K562 (cell line): ENCODE measurements around the gene DNAH1. TPM values are rescaled to one million over a fixed set of nuclear protein-coding genes. Genes with fewer than 3 reads are reported as not detected.

ENCODE experiments used
- ATAC-seq: fragments of 200-7000 bp; cut with Tn5 transposase; 3 replicates; pipeline ENCODE4 v1.9.1; 2020; ENCODE audit warnings: moderate library complexity
- BruUV-seq: library from RNA; stranded (reverse); fragments of 400-500 nt; replicated peaks from 2 replicates; lab custom pipeline; 2021; lab: Mats Ljungman, UMichigan
- CTCF ChIA-PET: fragments of 300-600 bp; formaldehyde crosslinking; extraction: SDS; loops from one replicate; lab custom pipeline; 2021; ENCODE audit warnings: low intra/inter-chr PET ratio; lab: Yijun Ruan, JAX
- POLR2A ChIA-PET: fragments of 300-600, 350-650 bp; sonication (Branson Sonifier 250); formaldehyde crosslinking; extraction: SDS; loops from one replicate; lab custom pipeline; 2021; ENCODE audit warnings: antibody characterized with exemption, inconsistent platforms; lab: Yijun Ruan, JAX
- DNase-seq, 4 experiments: peaks; one replicate each; pipeline versions ENCODE4 v3.0.0 to v3.0.0-alpha.2; 2011 to 2018; ENCODE audit warnings: low spot score in 3 of 4, mixed read lengths in 3 of 4; ENCODE audit errors: extremely low read depth in 1 of 4
- FAIRE-seq: peaks from 2 replicates; lab custom pipeline; 2011; peaks lifted over from hg19 to GRCh38; lab: Jason Lieb, UNC
- H2AFZ ChIP-seq: 2 replicates; pipeline ENCODE4 v1.6.0; 2011; ENCODE audit warnings: low read depth, low read length, control low read depth, inconsistent platforms
- H3K27ac ChIP-seq: fragments of 200-600 bp; 3 replicates; pipeline ENCODE4 v1.8.0; 2011; ENCODE audit warnings: low read depth, mild to moderate bottlenecking, control low read depth, inconsistent platforms, low read length, moderate library complexity, mixed read lengths; ENCODE audit errors: extremely low read depth
- H3K27me3 ChIP-seq, 2 experiments: fragments of 300-600 bp in 1 of 2; 2 replicates in 1 of 2; 3 replicates in 1 of 2; pipeline versions ENCODE4 v1.6.0 to v1.8.0; 2011; ENCODE audit warnings: inconsistent platforms in 2 of 2, low read length in 2 of 2, mild to moderate bottlenecking in 1 of 2, mixed read lengths in 1 of 2, moderate library complexity in 1 of 2; ENCODE audit not compliant: control insufficient read depth in 2 of 2, insufficient read depth in 2 of 2
- H3K36me3 ChIP-seq: fragments of 300-600 bp; 3 replicates; pipeline ENCODE4 v1.8.0; 2011; ENCODE audit warnings: mild to moderate bottlenecking, low read length, inconsistent platforms; ENCODE audit not compliant: control insufficient read depth, insufficient read depth
- H3K4me1 ChIP-seq, 2 experiments: fragments of 200-600 bp in 1 of 2; replicated peaks in 1 of 2; 2 replicates in 1 of 2; 3 replicates in 1 of 2; pipeline versions ENCODE4 v1.5.1 to v1.8.0; 2011; ENCODE audit warnings: inconsistent platforms in 2 of 2, low read length in 2 of 2, mild to moderate bottlenecking in 1 of 2, mixed read lengths in 1 of 2, moderate library complexity in 1 of 2; ENCODE audit not compliant: control insufficient read depth in 2 of 2, insufficient read depth in 2 of 2
- H3K4me2 ChIP-seq: 2 replicates; pipeline ENCODE4 v1.6.1; 2011; ENCODE audit warnings: low read length, control low read depth, inconsistent platforms, mixed read lengths; ENCODE audit not compliant: insufficient read depth
- H3K4me3 ChIP-seq: fragments of 200-600 bp; sonication (generic), shearing (Covaris generic); 2 replicates; pipeline ENCODE4 v1.5.1; 2016; ENCODE audit warnings: control low read depth, inconsistent platforms
- H3K79me2 ChIP-seq: fragments of 200-600 bp; 3 replicates; pipeline ENCODE4 v1.8.0; 2011; ENCODE audit warnings: low read length, inconsistent platforms; ENCODE audit not compliant: control insufficient read depth, insufficient read depth
- H3K9ac ChIP-seq, 2 experiments: 2 replicates each; pipeline versions ENCODE4 v1.6.0 to v1.6.1; 2011; ENCODE audit warnings: low read depth in 2 of 2, low read length in 2 of 2, control low read depth in 1 of 2, inconsistent platforms in 1 of 2, mild to moderate bottlenecking in 1 of 2, mixed read lengths in 1 of 2; ENCODE audit not compliant: insufficient read depth in 1 of 2
- H3K9me1 ChIP-seq: one replicate; pipeline ENCODE4 v1.6.0; 2011; ENCODE audit warnings: inconsistent platforms, mild to moderate bottlenecking, low read length, moderate library complexity; ENCODE audit not compliant: control insufficient read depth, insufficient read depth
- H3K9me3 ChIP-seq: replicated peaks from 2 replicates; pipeline ENCODE4 v1.5.1; 2011; ENCODE audit warnings: low read depth, low read length, inconsistent platforms; ENCODE audit not compliant: control insufficient read depth, insufficient read depth
- H4K20me1 ChIP-seq: replicated peaks from 2 replicates; pipeline ENCODE4 v1.6.1; 2011; ENCODE audit warnings: low read length, inconsistent platforms, mixed read lengths; ENCODE audit not compliant: control insufficient read depth, insufficient read depth
- ARID3A ChIP-seq: IDR thresholded peaks from 2 replicates; pipeline ENCODE4 v1.6.1; 2012; ENCODE audit warnings: low read depth, low read length, improper control_type of control experiment, borderline replicate concordance
- BDP1 ChIP-seq: IDR thresholded peaks from 3 replicates; pipeline ENCODE4 v1.6.1; 2011; ENCODE audit not compliant: insufficient read length, insufficient read depth
- CHCHD3 ChIP-seq: fragments of 250-450 bp; sonication (Bioruptor Pico); IDR thresholded peaks from 2 replicates; pipeline ENCODE4 v2.1.2; 2022; ENCODE audit warnings: mild to moderate bottlenecking
- ETV6 ChIP-seq, 3 experiments: fragments of 150-350 bp in 1 of 3; sonication (generic) in 1 of 3; formaldehyde crosslinking in 1 of 3; IDR thresholded peaks; 2 replicates each; pipeline versions ENCODE4 v1.6.1 to v1.8.0; 2014 to 2022; ENCODE audit warnings: borderline replicate concordance in 2 of 3, low read depth in 2 of 3, antibody characterized with exemption in 1 of 3, low read length in 1 of 3, mild to moderate bottlenecking in 1 of 3, missing genetic modification reagents in 1 of 3
- IRF2 ChIP-seq: sonication (generic); formaldehyde crosslinking; IDR thresholded peaks from 2 replicates; pipeline ENCODE4 v1.8.1; 2022; ENCODE audit warnings: mild to moderate bottlenecking, missing genetic modification reagents
- TAF7 ChIP-seq: fragments of 450-650 bp; IDR thresholded peaks from 2 replicates; pipeline ENCODE4 v1.6.1; 2016; ENCODE audit warnings: missing genetic modification characterization, missing compliant biosample characterization
- TRIM24 ChIP-seq, 2 experiments: fragments of 450-650 bp; IDR thresholded peaks; 2 replicates each; pipeline ENCODE4 v1.6.1; 2016
- XRCC3 ChIP-seq: fragments of 450-650 bp; IDR thresholded peaks from 2 replicates; pipeline ENCODE4 v1.6.1; 2017; ENCODE audit warnings: mild to moderate bottlenecking, moderate library complexity
- ZNF318 ChIP-seq, 2 experiments: fragments of 450-650 bp; IDR thresholded peaks; 2 replicates each; pipeline ENCODE4 v1.6.1; 2016; ENCODE audit warnings: mild to moderate bottlenecking in 2 of 2, borderline replicate concordance in 1 of 2, low read depth in 1 of 2, moderate library complexity in 1 of 2
- WGBS: fragments of 100-300 bp; shearing (Covaris generic); methylation state at CpG from one replicate; pipeline ENCODE4 v1.1.6; 2016; ENCODE audit warnings: low coverage, mixed read lengths; ENCODE audit not compliant: insufficient coverage; ENCODE audit errors: missing lambda C conversion rate; 5-methylcytosine and 5-hydroxymethylcytosine counted together
- in situ Hi-C: fragments of 300-500 bp; cut with MboI; formaldehyde crosslinking; loops from 4 replicates; pipeline ENCODE4 v1.15.0; 2018; ENCODE audit warnings: inconsistent platforms, mixed read lengths
- intact Hi-C: fragments of 100-400 bp; cut with micrococcal nuclease; formaldehyde crosslinking; loops from 2 replicates; pipeline ENCODE4 v1.14.2; 2022
- polyA plus RNA-seq, 8 experiments: library from polyadenylated mRNA; depleted of rRNA in 4 of 8; stranded (reverse) in 5 of 8; unstranded in 3 of 8; fragments of >200 nt; fragmentation: Nextera tagmentation in 2 of 8; fragmentation: Illumina TruSeq in 1 of 8; extraction: Ambion mirVana in 2 of 8; extraction: Trizol in 1 of 8; gene quantifications; 2 replicates each; pipeline versions ENCODE4 v1.2.1 to v1.2.3, GENCODE V29; 2011 to 2014; ENCODE audit warnings: inconsistent platforms in 1 of 8, missing spikeins in 1 of 8
- total RNA-seq, 7 experiments: library from RNA; depleted of rRNA in 6 of 7; stranded (reverse); fragments of >200 nt in 6 of 7; fragmentation: Illumina TruSeq in 2 of 7; extraction: Trizol in 2 of 7; gene quantifications; 2 replicates each; pipeline versions ENCODE4 v1.2.1 to v1.2.3, GENCODE V29; 2011 to 2021; ENCODE audit warnings: low replicate concordance in 1 of 7

DNAH1 gene
- total and polyA plus RNA-seq, 9 of the 15 experiments (the other 6 are each of a cell fraction or from before 2014, with no cell fraction given), result 0.04 to 0.84 (median 0.50) TPM

GRCh38 chr3:52398670-52399081 is 82.6 kb downstream of the DNAH1 start:
- ChIA-PET CTCF (no interaction called here), POLR2A (interaction anchor here (0.6 to 2.2 kb wide), 5 partner anchors 9 to 47 kb away, joined by 3 to 11 read pairs (median 3); no protein-coding TSS in a partner anchor)
- H3K4me3 ChIP-seq, result no peak overlapping the region
- no peaks in the 10 kb centered on the region for H3K79me2 ChIP-seq
- ATAC-seq (no peak), DNase-seq (no peak), FAIRE-seq (no peak)
- H3K9me1 ChIP-seq, result peaks cover 3% of the 10 kb centered on the region
- WGBS, result 76% methylated on average over 5 of the region's 5 CpGs
- peaks cover 0 to 7% of the 10 kb centered on the region in 2 experiments; a peak in 2 of 5 replicates for H3K27me3 ChIP-seq
- H3K4me1 ChIP-seq, result peaks cover 7 to 21% of the 10 kb centered on the region in 2 experiments; a peak in 4 of 5 replicates
- no peaks in the 10 kb centered on the region for H3K9me3 ChIP-seq
- H4K20me1 ChIP-seq, result no peaks in the 10 kb centered on the region
- no peak overlapping the region for H3K9ac ChIP-seq
- no peak overlapping the region for H2AFZ ChIP-seq
- in situ Hi-C loops, result loop anchor here (25.0 kb wide), 1 partner anchor 386 kb away; no protein-coding TSS in a partner anchor
- H3K27ac ChIP-seq, result no peak overlapping the region
- BruUV-seq, result no TSS peak
- intact Hi-C loops, result no loop called here
- H3K4me2 ChIP-seq, result no peak overlapping the region
- peaks cover 27% of the 10 kb centered on the region; the same call in 1 of the 3 replicates for H3K36me3 ChIP-seq
- TF ChIP-seq ARID3A, result no peak
- TF ChIP-seq TRIM24 (IDR thresholded peaks at IDR 0.05), result no peak
- no peak for TF ChIP-seq ZNF318 (IDR thresholded peaks at IDR 0.05; ENCODE audit: borderline replicate concordance in 1 of 2, low read depth in 1 of 2)
- no peak for TF ChIP-seq BDP1
- no peak for TF ChIP-seq TAF7 (tag)
- TF ChIP-seq XRCC3, result no peak
- TF ChIP-seq ETV6 (IDR thresholded peaks at IDR 0.05; ENCODE audit: borderline replicate concordance in 1 of 2, low read depth in 2 of 2, low read length in 1 of 2), result no peak
- TF ChIP-seq ETV6 (CRISPR knock-in tag; IDR thresholded peaks at IDR 0.05; ENCODE audit: borderline replicate concordance), result no peak
- no peak for TF ChIP-seq CHCHD3 (CRISPR knock-in tag)
- TF ChIP-seq IRF2 (CRISPR knock-in tag), result no peak
